GM12872 (cell line): ENCODE results near the gene CDKAL1.

ENCODE experiments used
- CTCF ChIP-seq: IDR thresholded peaks from 3 replicates; pipeline ENCODE4 v1.5.1; 2011; ENCODE audit warnings: low read depth, mild to moderate bottlenecking, low read length, moderate library complexity; ENCODE audit not compliant: insufficient read depth

CDKAL1 gene

GRCh38 chr6:20664250-20664649 lies 130.0 kb downstream of the CDKAL1 start:
- no peak for TF ChIP-seq CTCF

- TF ChIP-seq CTCF = no peak
Measured at GRCh38 chr6:20665290-20665689, 131.0 kb downstream of the CDKAL1 start.

DNA sequence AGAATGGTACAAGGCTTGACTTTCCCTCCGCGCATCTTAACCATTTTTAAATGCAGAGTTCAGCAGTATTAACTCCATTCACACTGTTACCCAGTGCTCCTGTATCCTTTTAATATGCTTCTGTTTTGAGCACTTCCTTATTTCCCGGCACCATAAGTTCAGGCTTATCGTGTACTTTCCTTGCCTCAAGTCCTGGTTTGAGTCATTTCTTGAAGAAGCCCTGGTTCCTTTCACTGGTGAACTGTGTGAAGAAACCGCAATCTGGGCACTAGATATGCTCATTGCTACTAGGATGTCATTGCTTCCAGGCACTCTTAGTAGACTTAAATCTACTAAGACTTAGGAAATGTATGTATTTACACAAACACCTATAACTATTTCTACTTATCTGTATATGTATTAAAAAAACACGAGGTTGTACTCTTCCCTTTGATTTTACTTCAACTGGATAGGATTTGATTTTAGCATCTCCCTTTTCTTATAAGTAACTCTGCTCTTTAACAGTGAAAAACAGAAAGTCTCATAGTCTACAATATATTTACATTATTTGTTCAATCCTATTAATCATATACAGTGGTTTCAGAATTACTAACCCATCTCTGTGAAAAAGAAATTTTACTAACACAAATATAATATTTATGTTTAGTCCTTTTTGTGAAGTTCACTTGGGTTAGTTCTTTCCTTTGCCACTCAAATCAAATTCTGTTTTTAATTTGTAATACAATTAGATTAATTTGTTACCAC lies 135.5 kb downstream of the CDKAL1 start:
- TF ChIP-seq CTCF = no peak

GRCh38 chr6:20670750-20671149 lies 136.5 kb downstream of the CDKAL1 start:
- TF ChIP-seq CTCF = no peak

DNA sequence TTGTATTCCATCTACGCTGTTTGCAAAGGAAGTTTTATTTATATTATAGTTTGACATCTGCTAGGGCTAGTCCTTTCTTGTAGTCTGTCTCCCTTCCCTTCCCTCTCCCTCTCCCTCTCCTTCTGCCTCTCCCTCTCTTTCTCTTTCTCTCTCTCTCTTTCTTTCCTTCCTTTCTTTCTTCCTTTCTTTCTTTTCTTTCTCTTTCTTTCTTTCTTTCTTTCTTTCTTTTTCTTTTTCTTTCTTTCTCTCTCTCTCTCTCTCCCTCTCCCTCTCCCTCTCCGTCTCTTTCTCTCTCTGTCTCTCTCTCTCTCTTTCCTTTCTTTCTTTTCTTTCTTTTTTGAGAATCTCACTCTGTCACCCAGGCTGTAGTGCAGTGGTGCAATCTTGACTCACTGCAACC lies 137.8 kb downstream of the CDKAL1 start:
- no peak for TF ChIP-seq CTCF

DNA sequence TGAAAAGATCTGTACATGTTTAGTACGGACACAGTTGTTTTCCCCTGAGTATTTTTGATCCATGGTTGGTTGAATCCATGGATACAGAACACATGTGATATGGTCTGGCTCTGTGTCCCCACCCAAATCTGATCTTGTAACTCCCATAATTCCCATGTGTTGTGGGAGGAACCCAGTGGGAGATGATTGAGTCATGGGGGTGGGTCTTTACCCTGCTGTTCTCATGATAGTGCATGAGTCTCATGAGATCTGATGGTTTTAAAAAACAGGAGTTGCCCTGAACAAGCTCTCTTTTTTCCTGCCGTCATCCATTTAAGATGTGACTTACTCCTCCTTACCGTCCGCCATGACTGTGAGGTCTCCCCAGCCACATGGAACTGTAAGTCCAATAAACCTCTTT lies 139.2 kb downstream of the CDKAL1 start:
- no peak for TF ChIP-seq CTCF

DNA sequence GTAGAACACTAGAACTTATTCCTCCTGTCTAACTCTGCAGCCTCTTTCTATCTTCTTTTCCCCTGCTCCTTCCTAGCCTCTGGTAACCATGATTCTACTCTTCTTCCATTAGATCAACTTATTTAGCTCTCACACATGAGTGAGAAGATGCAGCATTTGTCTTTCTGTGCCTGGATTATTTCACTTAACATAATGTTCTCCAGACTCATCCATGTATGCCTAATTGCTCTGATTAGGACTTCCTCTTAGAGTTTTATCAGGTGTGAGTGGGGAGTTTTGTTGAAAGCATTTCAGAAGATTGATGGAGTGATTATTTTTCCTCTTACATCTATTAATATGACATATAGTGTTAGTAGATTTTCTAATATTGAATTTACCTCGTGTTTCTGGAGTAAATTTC lies 140.4 kb downstream of the CDKAL1 start:
- no peak for TF ChIP-seq CTCF
